GM12892 (cell line): Measurements from ENCODE around the gene JAKMIP3.

Experiments
- DNase-seq: peaks from one replicate; pipeline ENCODE4 v3.0.0; 2011; ENCODE audit not compliant: insufficient read length
- FAIRE-seq: peaks from 2 replicates; lab custom pipeline; 2011; peaks lifted over from hg19 to GRCh38; lab: Jason Lieb, UNC
- POLR2A ChIP-seq: IDR thresholded peaks from 2 replicates; pipeline ENCODE4 v1.6.1; 2011; ENCODE audit warnings: low read depth, low read length, control low read depth
- POLR2AphosphoS5 ChIP-seq: IDR thresholded peaks from 2 replicates; pipeline ENCODE4 v1.6.1; 2011; ENCODE audit warnings: low read depth, low read length, control low read depth
- TAF1 ChIP-seq: IDR thresholded peaks from 2 replicates; pipeline ENCODE4 v1.6.1; 2011; ENCODE audit warnings: low read depth, mild to moderate bottlenecking, control low read depth, low read length, borderline replicate concordance

JAKMIP3 gene

DNA sequence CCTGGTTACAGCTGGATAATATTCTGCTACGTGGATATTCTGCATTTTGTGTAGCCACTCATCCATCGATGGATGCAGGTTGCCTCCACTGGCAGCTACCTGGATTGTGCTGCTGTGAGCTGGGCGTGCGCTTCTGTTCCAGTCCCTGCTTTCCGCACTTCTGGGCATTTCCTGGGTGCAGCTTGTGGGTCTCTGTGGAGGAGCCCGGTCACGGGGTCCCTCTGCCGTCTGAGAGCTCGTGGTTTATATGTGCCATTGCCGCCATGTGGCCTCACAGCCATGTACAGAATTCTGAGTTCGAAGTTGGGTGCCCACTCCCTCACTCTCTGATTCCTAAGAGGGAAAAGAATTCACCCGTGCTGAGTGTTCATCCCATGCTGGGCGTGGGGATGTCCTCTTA is 38.3 kb downstream of the JAKMIP3 start:
- DNase-seq (no peak), FAIRE-seq (no peak)
- no peak for TF ChIP-seq TAF1
- TF ChIP-seq POLR2AphosphoS5: no peak
- TF ChIP-seq POLR2A: no peak

DNA sequence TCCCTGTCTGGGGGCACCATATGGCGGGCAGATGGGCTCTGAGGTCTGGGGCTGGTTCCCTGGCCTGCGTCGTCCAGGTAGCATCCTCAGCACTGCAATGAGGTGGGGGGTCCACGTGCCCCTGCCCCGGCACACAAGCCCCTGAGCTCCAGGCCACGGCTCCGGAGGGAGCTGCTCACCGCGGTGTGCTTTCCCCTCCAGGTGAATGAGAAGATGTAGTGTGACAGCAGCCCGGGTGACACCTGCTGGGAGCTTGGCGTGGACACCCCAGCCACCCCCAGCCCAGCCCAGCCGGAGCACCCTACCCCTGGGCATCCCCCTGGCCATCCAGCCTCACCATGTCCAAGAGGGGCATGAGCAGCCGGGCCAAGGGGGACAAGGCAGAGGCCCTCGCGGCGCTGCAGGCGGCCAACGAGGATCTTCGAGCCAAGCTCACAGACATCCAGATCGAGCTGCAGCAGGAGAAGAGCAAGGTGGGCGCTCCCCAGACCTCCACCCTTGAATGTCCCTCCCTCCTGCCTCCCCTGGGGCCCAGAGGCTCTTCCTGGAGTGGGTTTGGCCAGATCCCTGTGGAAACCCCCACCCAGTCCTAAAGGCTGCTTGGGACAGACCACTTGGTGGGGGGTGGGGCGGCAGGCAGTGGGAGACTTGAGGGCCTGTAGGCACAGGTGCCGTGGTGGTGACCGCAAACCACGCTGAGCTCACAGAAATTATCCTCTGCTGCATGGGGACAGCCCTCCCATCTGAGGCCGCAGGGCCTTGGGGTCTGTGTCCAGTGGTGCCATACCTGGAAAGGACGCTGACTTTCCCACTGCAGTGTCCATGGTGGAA is 38.9 kb downstream of the JAKMIP3 start:
- TF ChIP-seq TAF1 (no peak), POLR2AphosphoS5 (no peak), POLR2A (no peak)
- FAIRE-seq: no peak
- DNase-seq: no peak

GRCh38 chr10:132105302-132105995 is 39.7 kb downstream of the JAKMIP3 start:
- DNase-seq (no peak), FAIRE-seq (no peak)
- TF ChIP-seq POLR2A (no peak), POLR2AphosphoS5 (no peak), TAF1 (no peak)

DNA sequence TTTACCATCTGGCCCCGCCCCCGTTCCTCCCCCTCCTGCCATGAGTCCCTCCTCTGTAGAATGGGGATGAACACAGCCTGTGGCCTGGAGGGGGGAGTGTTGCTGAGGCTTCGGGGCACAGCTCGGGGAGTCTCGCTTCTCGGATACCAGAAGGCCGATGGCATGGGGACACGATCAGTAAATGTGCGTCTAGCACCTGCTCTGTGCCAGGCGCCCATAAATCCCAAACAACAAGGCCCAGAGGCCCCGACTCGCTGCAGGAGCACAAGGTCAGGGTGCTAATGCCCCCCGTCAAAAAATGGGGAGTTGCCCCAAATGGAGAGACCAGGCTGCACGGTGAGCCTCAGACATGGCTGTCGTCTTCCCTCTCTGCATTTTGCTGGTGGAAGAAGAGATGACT is 40.7 kb downstream of the JAKMIP3 start:
- FAIRE-seq (no peak), DNase-seq (no peak)
- TF ChIP-seq POLR2A (no peak), TAF1 (no peak), POLR2AphosphoS5 (no peak)

DNA sequence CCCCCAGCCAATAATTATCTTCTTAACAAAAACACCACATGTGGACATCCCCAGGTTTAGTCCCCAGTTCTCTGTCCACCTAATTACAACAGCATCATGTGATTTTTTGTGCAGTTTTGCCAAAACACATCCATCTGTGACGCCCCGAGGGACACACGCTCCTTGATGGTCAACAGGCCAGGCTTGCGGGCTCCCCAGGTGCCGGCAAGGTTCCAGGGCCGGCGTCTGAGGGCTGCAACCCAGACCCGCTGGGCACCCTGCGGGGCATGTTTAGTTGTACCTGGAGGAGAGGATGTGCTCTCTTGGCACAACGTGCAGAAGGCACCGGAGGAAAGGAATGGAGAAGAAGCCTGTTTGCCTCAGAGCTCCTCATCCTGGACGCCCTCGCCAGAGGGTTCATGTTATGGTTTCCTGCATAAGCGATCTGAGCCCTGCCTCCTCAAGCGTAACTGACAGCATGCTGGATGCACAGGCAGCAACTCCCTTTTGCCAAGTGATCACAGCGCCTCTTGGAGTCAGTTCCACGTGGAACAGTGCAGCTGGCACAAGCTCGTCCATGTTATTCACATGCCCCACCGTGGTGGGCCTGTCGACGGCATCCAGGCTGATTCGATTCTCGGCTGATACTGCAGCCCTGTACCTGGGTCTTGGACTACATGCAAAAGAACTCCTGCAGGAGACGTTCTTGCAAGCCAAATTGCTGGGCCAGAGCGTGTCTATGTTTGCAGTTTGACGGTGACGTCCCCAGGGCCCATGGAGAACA is 41.6 kb downstream of the JAKMIP3 start:
- no peak for FAIRE-seq
- TF ChIP-seq POLR2AphosphoS5: no peak
- no peak for DNase-seq

- no peak for TF ChIP-seq TAF1
- TF ChIP-seq POLR2AphosphoS5: no peak
- no peak for TF ChIP-seq POLR2A
- no peak for DNase-seq
- FAIRE-seq: no peak
Measured at GRCh38 chr10:132107949-132108877, 42.5 kb downstream of the JAKMIP3 start.

DNA sequence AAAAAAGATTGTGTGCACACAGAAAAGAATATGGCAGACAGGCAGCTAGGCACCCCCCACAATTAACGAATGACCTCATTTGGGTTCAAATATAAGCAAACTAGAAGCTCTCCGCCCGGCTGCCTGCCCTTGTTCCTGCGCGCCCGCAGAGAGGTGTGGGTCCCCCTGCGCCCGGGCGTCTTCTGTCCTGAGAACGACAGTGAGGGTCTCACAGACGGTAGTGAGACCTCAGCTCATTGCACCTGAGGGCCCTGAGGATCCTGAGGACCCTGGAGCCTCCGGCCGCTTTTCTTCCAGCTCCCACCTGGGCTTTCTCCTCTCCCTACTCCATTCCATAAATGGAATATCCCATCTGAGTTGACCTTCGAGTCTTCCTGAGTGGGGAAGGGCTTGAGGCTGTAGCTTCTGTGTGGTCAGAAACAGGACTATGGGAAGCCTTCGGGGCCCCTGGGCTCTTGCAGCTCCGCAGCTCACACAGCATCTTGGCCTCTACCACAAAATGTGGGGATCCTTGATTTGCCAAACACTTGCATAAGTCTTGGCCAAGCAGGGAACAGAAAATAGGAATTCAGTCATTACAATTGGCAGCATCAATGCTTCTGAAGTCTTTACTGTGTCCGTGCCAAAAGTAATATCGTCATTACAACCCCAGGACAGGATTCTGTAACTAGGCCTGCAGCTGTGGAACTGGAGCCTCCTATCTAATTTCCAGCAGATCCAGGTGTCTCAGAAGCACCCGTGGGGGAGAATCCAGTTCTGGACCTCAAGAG is 43.8 kb downstream of the JAKMIP3 start:
- no peak for TF ChIP-seq TAF1
- TF ChIP-seq POLR2A: no peak
- no peak for TF ChIP-seq POLR2AphosphoS5
- DNase-seq (no peak), FAIRE-seq (no peak)

DNA sequence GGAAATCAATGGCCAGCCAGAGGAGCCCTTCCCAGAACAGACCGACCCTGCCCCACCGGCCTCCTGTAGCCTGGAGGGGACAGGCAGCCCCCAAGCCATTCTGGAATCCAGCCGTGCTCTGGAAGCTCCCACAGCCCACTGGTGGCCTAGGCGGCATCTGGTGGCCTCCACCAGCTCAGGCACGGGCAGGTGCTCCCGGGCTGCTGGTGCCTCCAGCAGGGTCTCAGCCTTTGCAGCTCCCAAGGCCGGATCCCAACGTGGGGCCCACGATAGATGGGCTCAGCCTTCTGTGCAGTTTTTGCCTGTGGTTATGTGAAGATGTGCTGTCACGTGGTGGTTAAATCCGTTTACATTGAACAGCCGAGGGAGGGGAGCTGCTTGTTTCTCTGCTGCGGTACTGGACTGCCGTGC is 44.4 kb downstream of the JAKMIP3 start:
- DNase-seq: no peak
- no peak for FAIRE-seq
- TF ChIP-seq POLR2AphosphoS5 (no peak), TAF1 (no peak), POLR2A (no peak)

DNA sequence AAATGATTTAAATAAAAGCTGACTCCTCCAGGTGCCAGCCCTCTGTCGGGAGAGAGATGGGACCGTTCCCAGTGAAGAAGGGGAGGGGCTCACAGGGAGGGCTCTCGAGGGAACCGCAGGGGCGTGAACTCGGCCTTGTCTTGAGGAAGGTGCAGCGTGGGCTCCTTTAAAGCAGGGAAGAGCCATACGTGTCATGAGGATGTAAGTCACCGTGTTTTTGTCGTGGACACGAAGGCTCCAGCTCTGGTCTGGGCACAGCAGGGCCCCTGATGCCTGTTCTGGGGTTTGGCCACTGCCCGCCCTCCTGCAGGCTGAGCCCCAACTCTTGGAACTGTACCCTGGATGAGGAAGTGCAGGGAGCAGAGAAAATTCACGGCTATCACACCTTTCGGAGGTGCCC is 45.0 kb downstream of the JAKMIP3 start:
- no peak for DNase-seq
- no peak for FAIRE-seq
- TF ChIP-seq POLR2A: no peak
- TF ChIP-seq TAF1: no peak
- no peak for TF ChIP-seq POLR2AphosphoS5
